SU-DHL-6 (cell line): Measurements from ENCODE around the gene OXGR1.

Source experiments
- CTCF ChIP-seq: fragments of 200-600 bp; sonication (generic); IDR thresholded peaks from one replicate; pipeline ENCODE4 v1.5.1; 2017; ENCODE audit warnings: antibody characterized with exemption, mild to moderate bottlenecking, low read length, moderate library complexity; ENCODE audit not compliant: insufficient read depth, poor library complexity, severe bottlenecking
- EZH2phosphoT487 ChIP-seq: fragments of 200-600 bp; sonication (generic), shearing (Covaris generic); conservative IDR thresholded peaks from 2 replicates; pipeline ENCODE4 v1.6.1; 2018; ENCODE audit warnings: mild to moderate bottlenecking, antibody characterized with exemption, low read length, moderate library complexity, mixed read lengths

DNA sequence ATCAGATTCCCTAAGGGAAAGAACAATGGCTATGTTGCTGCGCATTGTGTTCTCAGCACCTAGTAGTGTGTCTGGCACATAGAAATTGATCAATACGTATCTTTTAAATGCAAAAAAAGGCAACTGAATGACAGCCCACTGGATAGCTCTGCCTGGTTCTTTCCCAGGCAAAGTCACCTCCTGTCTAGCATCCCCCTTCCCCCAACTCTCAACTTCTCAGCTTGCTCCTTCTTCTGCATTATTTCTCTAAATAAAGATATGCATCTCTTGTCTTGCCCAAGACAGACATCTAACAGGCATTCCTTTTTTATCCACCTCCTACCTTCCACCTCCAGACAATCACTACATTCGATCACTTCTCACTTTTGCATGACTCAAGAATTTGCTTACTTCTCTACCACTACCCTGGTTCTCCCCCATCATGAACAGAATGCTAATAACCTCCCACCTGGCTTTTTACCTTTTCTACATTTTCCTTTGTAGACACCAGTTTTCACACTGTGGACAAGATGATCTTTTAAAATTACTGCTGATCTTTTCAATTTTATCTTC lies 26.5 kb upstream of the OXGR1 start:
- TF ChIP-seq CTCF (no peak), EZH2phosphoT487 (no peak)
